Activated T-helper 1 cell treated with anti-CD3 and anti-CD28 coated beads, Interleukin-12 subunit alpha, Interleukin-12 subunit beta, Interleukin-2, Interleukin-4 antibody, amounts not matched to agents 30 ng/mL and 10 ng/mL and 1 ng/mL, durations not matched to agents 14 hours and 24 hours and 36 hours (primary cell): ENCODE measurements around the gene LMX1B. TPM values are rescaled to one million over a fixed set of nuclear protein-coding genes. Genes with fewer than 3 reads are reported as not detected.
"Not testable (repeated sequence)": the region's sequence is repeated elsewhere in the genome, so short reads cannot be mapped to it uniquely, and the experiment has no call there.

Source experiments
- DNase-seq: peaks from one replicate; pipeline ENCODE4 v3.0.0; 2021; ENCODE audit warnings: low spot score
- H3K27ac Mint-ChIP-seq: one replicate; pipeline ENCODE4 v1.8.0; 2021; ENCODE audit warnings: mild to moderate bottlenecking, mixed read lengths
- H3K27me3 Mint-ChIP-seq: one replicate; pipeline ENCODE4 v1.8.0; 2022; ENCODE audit warnings: mild to moderate bottlenecking, moderate library complexity, mixed read lengths; ENCODE audit not compliant: insufficient read depth
- H3K36me3 Mint-ChIP-seq: one replicate; pipeline ENCODE4 v1.8.0; 2021; ENCODE audit warnings: low read depth, mixed read lengths
- H3K4me1 Mint-ChIP-seq: one replicate; pipeline ENCODE4 v1.8.0; 2021; ENCODE audit warnings: low read depth, mixed read lengths
- H3K4me3 Mint-ChIP-seq: one replicate; pipeline ENCODE4 v1.8.0; 2021; ENCODE audit warnings: mild to moderate bottlenecking, moderate library complexity, mixed read lengths
- H3K9me3 Mint-ChIP-seq: one replicate; pipeline ENCODE4 v1.8.0; 2021; ENCODE audit warnings: mixed read lengths
- intact Hi-C: fragments of 100-400 bp; cut with micrococcal nuclease; formaldehyde crosslinking; loops from one replicate; pipeline ENCODE4 v1.15.1; 2024
- total RNA-seq: library from RNA; stranded (reverse); gene quantifications from 2 replicates; pipeline ENCODE4 v1.2.3, GENCODE V29; 2022

The LMX1B gene
- total RNA-seq, 1 donor from 2014 or later: not detected

DNA sequence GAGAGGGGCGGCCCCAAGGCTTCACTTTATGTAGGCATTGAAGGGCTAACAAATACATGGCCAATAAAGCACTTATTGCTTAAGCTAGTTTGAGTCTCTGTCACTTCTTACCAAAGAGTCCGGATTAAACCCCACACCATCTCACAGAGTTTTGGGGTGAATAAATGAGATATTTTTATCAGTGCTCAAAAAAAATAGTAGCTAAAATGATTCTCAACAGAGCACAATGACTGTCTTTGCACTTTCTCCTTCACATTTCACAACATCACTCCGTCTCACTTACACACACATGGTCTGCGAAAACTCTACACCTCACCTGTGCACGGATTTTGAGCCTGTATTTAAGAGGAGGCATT, 92.9 kb downstream of the LMX1B start:
- DNase-seq: no peak
- intact Hi-C loops: loop anchor here (10.0 kb wide), 1 partner anchor 192 kb away; no protein-coding TSS in a partner anchor
- peaks cover 15% of the 10 kb centered on the region for H3K4me1 Mint-ChIP-seq
- H3K27ac Mint-ChIP-seq: no peak overlapping the region
- H3K4me3 Mint-ChIP-seq: no peak overlapping the region
- no peaks in the 10 kb centered on the region for H3K36me3 Mint-ChIP-seq
- peaks cover 10% of the 10 kb centered on the region for H3K27me3 Mint-ChIP-seq
- H3K9me3 Mint-ChIP-seq: no peaks in the 10 kb centered on the region

DNA sequence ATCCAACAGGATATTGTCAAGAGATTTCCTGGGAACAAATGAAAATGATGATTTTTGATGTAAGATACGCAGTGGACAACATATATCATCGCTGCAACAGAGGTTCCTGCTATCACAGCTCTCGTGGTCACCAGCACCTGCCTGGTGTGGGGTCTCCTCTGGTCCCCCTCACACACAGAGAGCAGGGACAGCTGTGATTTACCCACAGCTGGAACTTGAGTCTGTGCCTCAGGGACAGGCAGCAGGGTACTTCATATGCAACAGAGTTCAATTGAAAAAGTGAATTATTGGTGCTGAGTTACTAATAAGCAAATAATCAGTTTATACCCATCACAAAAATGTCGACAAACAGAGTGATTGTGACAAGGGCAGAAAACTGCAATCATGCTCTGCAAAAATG, 93.4 kb downstream of the LMX1B start:
- Mint-ChIP-seq H3K27ac (no peak overlapping the region), H3K4me1 (peaks cover 15% of the 10 kb centered on the region), H3K36me3 (no peaks in the 10 kb centered on the region), H3K27me3 (peaks cover 10% of the 10 kb centered on the region), H3K9me3 (no peaks in the 10 kb centered on the region), H3K4me3 (no peak overlapping the region)
- intact Hi-C loops: loop anchor here (10.0 kb wide), 1 partner anchor 192 kb away; no protein-coding TSS in a partner anchor
- no peak for DNase-seq

DNA sequence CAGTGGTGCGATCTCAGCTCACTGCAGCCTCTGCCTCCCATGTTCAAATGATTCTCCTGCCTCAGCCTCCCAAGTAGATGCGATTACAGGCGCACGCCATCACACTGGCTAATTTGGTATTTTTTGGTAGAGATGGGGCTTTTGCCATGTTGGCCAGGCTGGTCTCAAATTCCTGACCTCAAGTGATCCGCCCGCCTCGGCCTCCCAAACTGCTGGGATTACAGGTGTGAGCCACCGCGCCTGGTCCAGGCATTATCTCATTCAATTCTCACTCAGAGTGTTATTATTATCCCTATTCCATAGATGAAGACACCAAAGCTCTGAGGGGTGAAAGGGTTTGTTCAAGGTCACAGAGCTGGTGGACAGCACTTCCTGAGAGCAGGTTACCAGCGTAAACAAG, 94.0 kb downstream of the LMX1B start:
- Mint-ChIP-seq H3K27me3 (peaks cover 11% of the 10 kb centered on the region), H3K4me1 (peaks cover 15% of the 10 kb centered on the region)
- intact Hi-C loops: loop anchor here (10.0 kb wide), 1 partner anchor 193 kb away; no protein-coding TSS in a partner anchor
- H3K9me3 Mint-ChIP-seq, H3K27ac Mint-ChIP-seq, H3K4me3 Mint-ChIP-seq, DNase-seq, H3K36me3 Mint-ChIP-seq: not testable (repeated sequence)

DNA sequence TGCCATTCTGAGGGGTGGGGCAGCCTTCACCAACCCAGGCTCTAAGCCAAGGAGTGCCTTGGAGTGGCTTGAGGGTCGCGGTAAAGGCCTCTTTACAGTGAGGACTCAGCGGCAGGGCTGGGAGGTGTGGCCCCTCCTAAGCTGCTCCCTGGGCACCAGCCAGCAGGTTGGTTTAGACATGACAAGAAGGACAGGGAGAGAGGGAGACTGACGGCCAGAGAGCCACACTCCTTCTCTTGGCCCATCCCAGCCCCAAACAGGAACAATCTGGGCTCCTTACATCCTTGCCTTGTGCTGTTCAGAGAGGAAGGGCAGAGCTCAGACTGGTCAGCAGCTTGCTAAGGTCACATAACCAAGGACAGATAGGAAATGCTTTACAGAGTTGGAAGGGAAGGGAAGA, 94.5 kb downstream of the LMX1B start:
- Mint-ChIP-seq H3K4me1 (peaks cover 15% of the 10 kb centered on the region), H3K36me3 (no peaks in the 10 kb centered on the region), H3K27ac (no peak overlapping the region), H3K9me3 (no peaks in the 10 kb centered on the region), H3K27me3 (peaks cover 12% of the 10 kb centered on the region), H3K4me3 (no peak overlapping the region)
- intact Hi-C loops: loop anchor here (10.0 kb wide), 1 partner anchor 193 kb away; no protein-coding TSS in a partner anchor
- DNase-seq: no peak

DNA sequence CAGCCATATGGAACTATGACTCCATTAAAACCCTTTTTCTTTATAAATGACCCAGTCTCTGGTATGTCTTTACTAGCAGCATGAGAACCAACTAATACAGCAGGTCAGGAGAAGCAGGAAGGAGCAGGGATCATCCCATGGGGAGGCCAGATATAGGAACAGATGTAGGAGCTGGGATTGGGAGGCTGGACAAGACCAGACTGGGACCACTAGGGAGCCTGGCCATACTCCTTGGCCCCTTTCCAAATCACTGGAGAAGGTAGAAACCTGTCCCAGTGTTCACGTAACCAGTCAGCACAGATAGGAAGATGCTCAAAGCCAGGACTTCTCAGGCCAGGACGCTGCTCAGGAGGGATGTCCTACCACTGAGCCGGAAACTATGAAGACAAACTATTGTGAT, 95.5 kb downstream of the LMX1B start:
- intact Hi-C loops: loop anchor here (10.0 kb wide), 1 partner anchor 194 kb away; no protein-coding TSS in a partner anchor
- DNase-seq: no peak
- Mint-ChIP-seq H3K9me3 (no peaks in the 10 kb centered on the region), H3K27ac (no peak overlapping the region), H3K27me3 (peaks cover 12% of the 10 kb centered on the region), H3K4me1 (peaks cover 13% of the 10 kb centered on the region), H3K4me3 (no peak overlapping the region), H3K36me3 (no peaks in the 10 kb centered on the region)

DNA sequence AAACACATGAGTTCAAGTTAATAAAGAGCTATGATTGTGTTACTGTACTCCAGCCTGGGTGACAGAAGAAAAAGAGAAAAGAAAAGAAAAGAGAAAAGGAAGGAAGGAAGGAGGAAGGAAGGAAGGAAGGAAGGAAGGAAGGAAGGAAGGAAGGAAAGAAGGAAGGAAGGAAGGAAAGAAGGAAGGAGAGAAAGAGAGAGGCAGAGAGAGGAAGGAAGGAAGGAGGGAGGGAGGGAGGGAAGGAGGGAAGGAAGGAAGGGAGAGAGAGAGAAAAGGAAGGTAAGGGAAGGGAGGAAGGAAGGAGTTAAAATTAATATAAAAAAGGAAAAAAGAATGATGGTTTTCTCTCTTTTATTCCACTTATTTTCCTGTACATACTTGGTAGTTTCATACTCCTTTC, 101.7 kb downstream of the LMX1B start:
- H3K27me3 Mint-ChIP-seq: peaks cover 21% of the 10 kb centered on the region
- H3K27ac Mint-ChIP-seq: no peak overlapping the region
- no peak for DNase-seq
- H3K4me1 Mint-ChIP-seq: peaks cover 11% of the 10 kb centered on the region
- intact Hi-C loops: no loop called here
- H3K9me3 Mint-ChIP-seq: no peaks in the 10 kb centered on the region
- H3K4me3 Mint-ChIP-seq: no peak overlapping the region
- no peaks in the 10 kb centered on the region for H3K36me3 Mint-ChIP-seq

DNA sequence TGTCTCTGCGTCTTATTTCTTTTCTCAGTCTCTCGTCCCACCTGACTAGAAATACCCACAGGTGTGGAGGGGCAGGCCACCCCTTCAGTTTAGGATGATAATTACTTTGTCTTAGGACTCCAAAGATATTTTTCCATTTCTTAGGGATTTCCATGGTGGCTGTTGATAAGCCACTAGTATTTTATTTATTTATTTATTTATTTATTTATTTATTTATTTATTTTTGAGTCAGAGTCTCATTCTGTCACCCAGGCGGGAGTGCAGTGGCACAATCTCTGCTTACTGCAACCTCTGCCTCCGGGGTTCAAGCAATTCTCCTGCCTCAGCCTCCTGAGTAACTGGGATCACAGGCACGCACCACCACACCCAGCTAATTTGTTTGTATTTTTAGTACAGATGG, 103.7 kb downstream of the LMX1B start:
- H3K4me3 Mint-ChIP-seq, intact Hi-C loops: not testable (repeated sequence)

DNA sequence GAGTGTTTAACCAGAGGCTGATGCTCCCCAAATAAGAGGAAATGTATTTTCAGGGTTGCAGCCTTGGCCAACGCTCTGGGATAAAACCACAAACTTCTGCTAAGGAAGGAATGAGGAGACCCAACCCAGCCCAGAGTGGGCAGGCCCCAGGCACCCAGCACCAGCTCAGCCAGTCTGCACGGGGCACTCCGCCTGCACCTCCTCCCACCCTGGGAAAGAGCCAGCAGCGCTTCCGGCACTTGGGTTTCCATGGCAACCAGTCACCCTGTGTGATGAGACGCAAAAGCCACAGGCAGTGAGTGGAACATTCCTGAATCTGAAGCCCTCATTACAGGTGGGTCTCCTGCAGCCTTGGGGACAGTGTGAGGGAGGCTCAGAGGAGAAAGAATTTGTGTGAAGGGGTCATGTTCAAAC, 105.9 kb downstream of the LMX1B start:
- peak; percentile 84 for DNase-seq
- intact Hi-C loops: no loop called here
- Mint-ChIP-seq H3K9me3 (no peaks in the 10 kb centered on the region), H3K27me3 (peaks cover 17% of the 10 kb centered on the region), H3K4me3 (peak overlapping the region; percentile 67), H3K36me3 (no peaks in the 10 kb centered on the region), H3K27ac (peak overlapping the region; percentile 87), H3K4me1 (peaks cover 35% of the 10 kb centered on the region)

More for the DNA sequence above, 103.7 kb downstream of the LMX1B start:
- peaks cover 21% of the 10 kb centered on the region for H3K27me3 Mint-ChIP-seq
- peaks cover 29% of the 10 kb centered on the region for H3K4me1 Mint-ChIP-seq
- not testable (repeated sequence) for DNase-seq, H3K9me3 Mint-ChIP-seq, H3K36me3 Mint-ChIP-seq, H3K27ac Mint-ChIP-seq

DNA sequence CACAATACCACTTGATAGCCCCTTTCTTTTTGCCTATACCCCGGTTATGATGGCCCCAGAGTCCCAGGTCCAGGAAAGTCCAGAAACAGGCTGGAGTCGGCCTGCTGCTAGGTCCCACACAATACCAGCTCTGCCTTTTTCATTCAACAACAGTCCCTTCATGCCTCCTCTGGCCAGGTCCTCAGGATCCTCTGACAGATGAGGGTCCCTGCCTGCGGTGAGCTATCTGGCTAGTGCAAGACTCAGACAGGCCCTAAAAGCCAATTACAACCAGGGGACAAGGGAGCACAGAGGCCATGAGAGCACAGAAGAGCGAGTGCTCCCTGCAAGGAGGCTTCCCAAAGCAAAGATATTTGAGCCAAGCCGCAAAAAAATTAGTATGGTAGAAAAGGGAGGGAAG, 106.3 kb downstream of the LMX1B start:
- H3K9me3 Mint-ChIP-seq: no peaks in the 10 kb centered on the region
- no peaks in the 10 kb centered on the region for H3K36me3 Mint-ChIP-seq
- H3K27ac Mint-ChIP-seq: peak overlapping the region; percentile 87
- intact Hi-C loops: no loop called here
- H3K27me3 Mint-ChIP-seq: peaks cover 16% of the 10 kb centered on the region
- H3K4me1 Mint-ChIP-seq: peaks cover 35% of the 10 kb centered on the region
- DNase-seq: no peak
- H3K4me3 Mint-ChIP-seq: peak overlapping the region; percentile 67

DNA sequence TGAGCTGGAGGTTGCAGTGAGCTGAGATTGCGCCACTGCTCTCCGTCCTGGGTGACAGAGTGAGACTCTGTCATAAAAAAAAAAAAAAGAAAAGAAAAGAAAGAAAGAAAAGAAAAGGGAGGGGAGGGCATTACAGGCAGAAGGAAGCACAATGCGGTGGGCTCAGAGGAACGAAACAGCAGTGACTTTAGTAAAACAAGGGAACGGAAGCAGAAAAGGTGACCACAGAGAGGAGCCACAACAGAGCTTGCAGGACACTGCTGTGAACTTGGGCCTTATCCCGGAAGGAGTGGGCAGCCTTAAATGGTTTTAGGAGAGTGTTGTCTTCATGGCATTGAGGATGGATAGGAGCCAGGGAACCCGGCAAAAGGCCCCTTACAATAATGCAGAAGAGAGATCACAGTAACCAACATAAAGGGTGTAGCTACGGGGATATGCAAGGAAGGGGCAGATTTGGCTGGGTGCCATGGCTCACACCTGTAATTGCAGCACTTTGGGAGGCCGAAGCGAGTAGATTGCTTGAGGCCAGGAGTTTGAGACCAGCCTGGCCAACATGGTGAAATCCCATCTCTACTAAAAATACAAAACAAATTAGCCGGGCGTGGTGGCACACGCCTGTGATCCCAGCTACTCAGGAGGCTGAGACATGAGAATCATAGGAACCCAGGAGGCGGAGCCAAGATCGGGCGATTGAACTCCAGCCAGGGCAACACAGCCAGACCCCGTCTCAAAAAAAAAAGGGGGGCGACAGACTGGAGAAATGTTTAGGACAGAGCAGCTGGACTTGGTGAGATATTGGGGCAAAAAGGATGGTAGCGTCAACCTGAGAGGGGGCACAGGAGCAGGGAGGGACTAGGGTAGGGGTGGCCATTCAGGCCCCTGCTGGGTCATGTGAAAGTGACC, 107.2 kb downstream of the LMX1B start:
- Mint-ChIP-seq H3K9me3 (no peaks in the 10 kb centered on the region), H3K27me3 (peaks cover 16% of the 10 kb centered on the region), H3K36me3 (no peaks in the 10 kb centered on the region), H3K4me1 (peaks cover 35% of the 10 kb centered on the region), H3K27ac (peak overlapping the region; percentile 87), H3K4me3 (peak overlapping the region; percentile 67)
- intact Hi-C loops: no loop called here
- no peak for DNase-seq

DNA sequence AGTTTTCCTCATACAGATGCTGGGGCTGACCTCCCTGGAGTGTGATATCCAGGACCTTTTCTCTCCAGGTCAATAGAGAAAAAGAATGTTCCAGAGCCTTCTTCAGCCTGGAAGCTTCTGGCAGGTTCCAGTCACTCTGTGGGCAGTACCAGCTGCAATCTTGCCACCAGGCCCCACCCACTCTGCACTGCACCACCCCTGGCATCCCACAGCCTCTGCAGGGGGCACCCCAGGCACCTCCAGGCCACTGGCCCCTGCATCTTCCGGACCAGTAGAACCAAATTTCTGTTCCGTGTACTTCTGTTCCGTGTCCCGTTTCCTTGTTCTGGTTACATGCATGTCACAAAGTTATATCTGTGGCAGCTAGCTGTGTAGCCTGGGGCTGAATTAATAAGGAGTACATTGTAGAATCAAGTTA, 107.8 kb downstream of the LMX1B start:
- intact Hi-C loops: no loop called here
- DNase-seq: no peak

DNA sequence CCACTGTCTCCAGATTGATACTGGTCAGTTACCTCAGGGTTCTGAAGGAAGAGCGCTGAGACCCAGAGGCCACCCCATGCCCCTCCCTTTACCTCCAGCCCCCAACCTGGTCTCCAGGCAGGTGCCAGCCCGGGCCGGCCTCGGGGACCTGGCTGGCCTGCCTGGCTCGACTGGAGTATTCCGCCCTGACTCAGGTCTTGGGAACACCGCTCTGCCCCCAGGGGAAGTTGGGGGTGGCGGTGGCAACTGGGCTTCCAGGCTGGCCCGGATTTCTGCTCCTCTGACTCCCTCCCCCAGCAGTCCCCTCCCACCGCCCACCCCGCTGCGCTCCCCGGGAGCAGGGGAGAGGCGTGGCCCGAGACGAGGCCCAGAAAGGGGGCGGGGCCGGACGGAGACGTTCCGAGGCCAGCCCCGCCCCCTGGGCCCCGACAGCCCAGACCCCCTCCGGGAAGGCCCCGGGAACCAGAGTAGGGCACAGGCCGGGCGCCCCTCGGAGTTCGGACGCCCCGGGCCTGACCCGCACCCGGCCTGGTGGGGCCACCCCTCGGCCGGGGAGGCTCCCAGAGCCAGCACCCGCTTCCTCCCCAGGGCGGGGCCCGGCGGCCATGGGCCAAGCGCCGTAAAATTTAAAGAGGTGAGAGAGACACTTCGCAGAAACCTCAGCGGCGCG, 108.7 kb downstream of the LMX1B start:
- Mint-ChIP-seq H3K36me3 (no peaks in the 10 kb centered on the region), H3K4me3 (peak overlapping the region; percentile 67), H3K27me3 (peaks cover 10% of the 10 kb centered on the region), H3K4me1 (peaks cover 35% of the 10 kb centered on the region), H3K27ac (peak overlapping the region; percentile 74), H3K9me3 (no peaks in the 10 kb centered on the region)
- peak; percentile 80 for DNase-seq
- intact Hi-C loops: loop anchor here (1.0 to 2.0 kb wide), 4 partner anchors 17 to 502 kb away; partner anchors contain the start of gene ZBTB34

More for the DNA sequence above, 107.8 kb downstream of the LMX1B start:
- peak overlapping the region; percentile 74 for H3K27ac Mint-ChIP-seq
- peak overlapping the region; percentile 67 for H3K4me3 Mint-ChIP-seq
- H3K36me3 Mint-ChIP-seq: no peaks in the 10 kb centered on the region
- peaks cover 13% of the 10 kb centered on the region for H3K27me3 Mint-ChIP-seq
- H3K4me1 Mint-ChIP-seq: peaks cover 35% of the 10 kb centered on the region
- no peaks in the 10 kb centered on the region for H3K9me3 Mint-ChIP-seq
